Measurements from ENCODE around the gene DENND1A.

- no peak for TF ChIP-seq CTCF (conservative IDR thresholded peaks at IDR 0.05; ENCODE audit: low read depth in 2 of 2)
- TF ChIP-seq ZNF462 (CRISPR knock-in tag; IDR thresholded peaks at IDR 0.05), result no peak
- TF ChIP-seq REST (IDR thresholded peaks at IDR 0.05; ENCODE audit: unreplicated experiment), result no peak
- no peak for TF ChIP-seq POLR2AphosphoS5 (IDR thresholded peaks at IDR 0.05; ENCODE audit: low read depth)
- no peak for TF ChIP-seq EZH2phosphoT487 (IDR thresholded peaks at IDR 0.05; ENCODE audit: unreplicated experiment)
- TF ChIP-seq EZH2 (IDR thresholded peaks at IDR 0.05; ENCODE audit: low read depth, unreplicated experiment), result no peak
These were observed 475.6 kb downstream of the DENND1A start for GRCh38 chr9:123454361-123454760.
